ENCODE data around the gene GGA2. TPM values are rescaled to one million over a fixed set of nuclear protein-coding genes. Genes with fewer than 3 reads are reported as not detected.
A peak's percentile ranks its signal among the peaks of the same experiment; 100 is the strongest.
"Not testable (repeated sequence)": the region's sequence is repeated elsewhere in the genome, so short reads cannot be mapped to it uniquely, and the experiment has no call there.

GGA2 gene
- total RNA-seq, 1 experiment from 2014 or later, result 14.0 TPM

- DNase-seq (ENCODE audit: low read depth), result no peak
These were observed 27.5 kb downstream of the GGA2 start for GRCh38 chr16:23482778-23483177.

GRCh38 chr16:23480257-23480656, 30.0 kb downstream of the GGA2 start:
- DNase-seq (ENCODE audit: low read depth), result no peak

GRCh38 chr16:23479138-23479537, 31.2 kb downstream of the GGA2 start:
- no peak for DNase-seq (ENCODE audit: low read depth)

GRCh38 chr16:23478566-23478965, 31.7 kb downstream of the GGA2 start:
- no peak for DNase-seq (ENCODE audit: low read depth)

DNA sequence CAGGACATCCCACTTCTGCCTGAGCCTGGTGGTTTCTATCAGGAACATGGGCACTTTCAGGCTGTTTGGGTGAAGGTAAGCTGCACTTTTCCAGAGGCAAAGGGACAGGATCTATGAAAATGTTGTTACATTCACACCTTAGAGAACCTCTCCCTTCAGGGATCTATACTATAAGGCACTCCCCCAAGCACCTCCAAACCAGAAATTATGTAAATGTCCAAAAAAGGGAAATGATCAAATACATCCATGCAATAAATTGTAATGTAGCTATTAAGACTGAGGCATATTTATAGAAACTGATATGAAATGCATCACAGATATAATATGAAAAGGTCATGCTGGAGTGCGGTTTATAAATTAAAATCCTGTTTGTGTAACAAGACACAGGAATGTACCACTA, 34.0 kb downstream of the GGA2 start:
- DNase-seq (ENCODE audit: low read depth), result no peak

DNA sequence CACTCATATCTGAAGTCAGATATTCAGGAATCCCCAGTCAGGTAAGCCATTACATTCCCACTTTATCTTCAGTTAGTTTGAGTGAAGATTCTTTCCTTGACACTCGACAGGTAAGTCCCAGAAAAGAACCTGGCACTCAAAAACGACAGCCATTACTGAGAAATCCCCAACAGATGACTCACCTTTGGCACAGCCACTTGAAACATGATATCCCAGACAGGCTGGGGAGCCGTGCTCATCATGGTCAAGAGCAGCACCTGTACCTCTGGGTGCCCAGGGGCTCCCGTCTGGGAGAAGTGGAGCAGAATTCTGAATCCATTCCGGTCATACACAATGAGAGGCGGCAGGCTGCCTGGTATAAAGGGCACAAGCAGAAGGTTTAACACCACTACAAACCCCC, 40.5 kb downstream of the GGA2 start:
- DNase-seq (ENCODE audit: low read depth), result peak; percentile 52

DNA sequence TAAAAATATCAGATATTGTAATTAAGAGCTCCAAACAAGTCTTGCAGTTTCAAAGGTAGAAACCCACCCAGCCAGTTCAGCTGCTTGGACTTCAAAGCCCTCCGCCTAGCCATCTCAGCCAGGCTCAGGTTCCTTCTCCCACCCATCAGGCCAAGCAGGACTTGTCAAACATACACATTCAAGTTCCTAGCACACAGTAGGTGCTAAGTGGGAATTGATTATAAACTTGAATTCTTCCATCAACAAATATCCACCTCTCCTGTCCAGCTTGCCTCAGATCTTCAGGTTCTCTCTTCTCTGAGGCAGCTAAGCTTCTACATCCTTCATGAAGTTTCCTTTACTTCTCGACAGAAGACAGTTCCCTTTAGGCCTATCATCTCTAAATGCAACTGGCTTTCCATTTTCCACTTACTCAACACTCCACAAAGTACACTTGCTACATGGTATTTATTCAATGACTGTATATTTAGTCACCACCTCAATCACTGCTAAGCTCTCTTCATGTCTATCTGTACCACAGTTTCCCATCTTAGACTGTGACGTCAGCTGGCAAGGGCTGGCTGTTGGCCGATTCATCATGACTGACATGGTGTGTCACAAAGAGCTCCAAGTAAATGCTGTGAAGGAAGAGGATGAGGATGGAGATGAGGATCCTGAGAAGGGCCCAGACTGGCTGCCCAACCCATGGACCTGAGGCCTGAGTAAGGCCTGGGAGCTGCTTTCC, 44.0 kb downstream of the GGA2 start:
- DNase-seq (ENCODE audit: low read depth), result peak; percentile 96

DNA sequence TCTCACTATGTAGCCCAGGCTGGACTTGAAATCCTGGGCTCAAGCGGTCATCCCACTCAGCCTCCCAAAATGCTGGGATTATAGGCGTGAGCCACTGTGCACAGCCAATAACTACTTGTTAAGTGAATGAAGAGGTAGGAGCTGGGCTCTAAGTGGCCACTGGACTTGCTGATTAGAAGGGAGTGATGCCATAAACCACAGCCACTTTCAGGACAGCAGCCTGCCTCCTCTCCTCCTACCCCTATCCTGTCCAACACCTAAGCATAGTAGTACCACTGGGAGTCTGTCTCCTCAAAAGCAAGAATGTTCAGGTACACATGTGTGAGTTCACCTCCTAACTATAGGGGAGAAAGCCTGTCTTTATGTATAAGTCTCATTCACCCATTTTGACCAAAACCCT, 45.1 kb downstream of the GGA2 start:
- DNase-seq (ENCODE audit: low read depth), result no peak

DNA sequence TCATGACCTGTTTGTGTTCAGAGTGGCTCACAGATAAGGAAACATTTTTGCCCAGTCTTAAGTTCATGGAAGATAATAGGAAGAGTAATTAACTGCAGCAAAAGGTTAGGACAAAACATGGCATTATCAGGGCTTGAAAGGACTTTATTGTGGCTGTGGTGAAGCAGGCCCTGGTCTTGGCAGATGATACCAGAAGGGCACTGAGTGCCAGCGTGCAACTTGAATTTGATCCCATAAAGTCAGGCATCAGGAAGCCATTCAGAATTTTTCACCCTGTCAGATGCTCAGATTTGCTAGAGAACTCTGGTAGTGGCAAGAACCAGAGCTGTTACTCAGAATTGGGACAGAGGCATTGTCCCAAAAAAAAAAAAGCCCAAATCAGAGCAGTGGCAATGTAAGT, 46.1 kb downstream of the GGA2 start:
- DNase-seq (ENCODE audit: low read depth), result no peak

GRCh38 chr16:23462994-23463393, 47.3 kb downstream of the GGA2 start:
- not testable (repeated sequence) for DNase-seq (ENCODE audit: low read depth)

DNA sequence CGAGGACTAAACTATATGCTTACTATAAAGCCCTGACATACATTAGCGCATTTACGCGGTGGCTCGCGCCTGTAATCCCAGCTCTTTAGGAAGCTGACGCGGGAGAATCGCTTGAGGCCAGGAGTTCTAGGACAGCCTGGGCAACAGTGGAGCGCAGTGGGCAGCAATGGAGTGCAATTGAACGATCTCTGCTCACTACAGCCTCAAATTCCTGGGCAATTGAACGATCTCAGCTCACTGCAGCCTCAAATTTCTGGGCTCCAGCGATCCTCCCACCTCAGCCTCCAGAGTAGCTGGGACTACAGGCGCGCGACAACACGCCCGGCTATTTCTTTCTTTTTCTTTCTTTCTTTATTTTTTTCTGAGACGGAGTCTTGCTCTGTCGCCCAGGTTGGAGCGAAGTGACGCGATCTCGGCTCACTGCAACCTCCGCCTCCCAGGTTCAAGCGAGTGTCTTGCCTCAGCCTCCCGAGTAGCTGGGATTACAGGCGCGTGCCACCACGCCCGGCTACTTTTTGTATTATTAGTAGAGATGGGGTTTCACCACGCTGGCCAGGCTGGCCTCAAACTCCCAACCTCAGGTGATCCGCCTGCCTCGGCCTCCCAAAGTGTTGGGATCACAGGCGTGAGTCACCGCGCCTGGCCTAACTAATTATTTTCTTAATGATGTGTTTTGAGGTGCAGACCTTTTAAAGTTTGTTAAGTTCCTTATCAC, 56.8 kb downstream of the GGA2 start:
- DNase-seq (ENCODE audit: low read depth), result no peak

- peak; percentile 83 for DNase-seq (ENCODE audit: low read depth)
These were observed 57.5 kb downstream of the GGA2 start, which contains the start of gene COG7 for GRCh38 chr16:23452572-23453337. COG7 (minus strand) TSS chr16:23453189; CDS start chr16:23452994, 195 bp downstream.

GRCh38 chr16:23452221-23452571, 58.1 kb downstream of the GGA2 start:
- DNase-seq (ENCODE audit: low read depth), result no peak

DNA sequence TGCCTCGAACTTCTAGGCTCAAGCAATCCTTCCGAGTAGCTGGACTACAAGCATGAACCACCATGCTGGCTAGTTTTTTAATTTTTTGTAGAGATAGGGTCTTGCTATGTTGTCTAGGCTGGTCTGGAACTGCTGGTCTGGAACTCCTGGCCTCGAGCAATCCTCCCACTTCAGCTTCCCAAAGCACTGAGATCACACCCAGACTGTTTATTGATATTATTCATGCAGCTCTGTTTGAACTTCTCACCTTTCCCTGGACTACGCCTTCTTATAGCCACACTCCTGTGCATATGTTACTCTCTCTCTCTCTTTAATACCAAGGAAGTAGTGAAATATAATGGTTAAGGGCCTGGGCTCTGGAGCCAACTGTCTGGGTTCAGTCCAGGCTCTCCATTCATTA, 61.9 kb downstream of the GGA2 start:
- no peak for DNase-seq (ENCODE audit: low read depth)

GRCh38 chr16:23437542-23437941, 72.8 kb downstream of the GGA2 start:
- not testable (repeated sequence) for DNase-seq (ENCODE audit: low read depth)

DNA sequence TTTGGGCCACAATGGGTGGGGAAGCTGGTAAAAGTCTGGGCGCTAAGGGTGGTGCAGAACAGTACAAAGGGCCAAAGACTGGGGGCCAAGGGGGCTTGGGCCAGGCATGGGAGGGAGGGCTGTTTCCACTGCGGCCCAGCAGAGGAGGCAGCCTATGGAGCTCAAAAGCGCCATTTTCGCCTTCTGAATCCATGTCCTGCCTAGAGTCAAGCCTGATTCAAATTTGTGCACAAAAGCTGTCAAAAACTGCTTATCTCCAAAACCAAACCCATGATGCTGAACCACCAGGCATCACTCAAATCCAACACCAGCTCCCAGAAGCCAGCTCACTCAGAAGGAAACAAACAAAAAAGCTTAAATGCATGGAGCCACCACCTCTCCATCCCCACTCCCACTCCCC, 73.3 kb downstream of the GGA2 start:
- DNase-seq (ENCODE audit: low read depth), result no peak

GRCh38 chr16:23435500-23435899, 74.8 kb downstream of the GGA2 start:
- DNase-seq (ENCODE audit: low read depth), result peak; percentile 69

GRCh38 chr16:23434380-23434779, 75.9 kb downstream of the GGA2 start:
- peak; percentile 43 for DNase-seq (ENCODE audit: low read depth)

DNA sequence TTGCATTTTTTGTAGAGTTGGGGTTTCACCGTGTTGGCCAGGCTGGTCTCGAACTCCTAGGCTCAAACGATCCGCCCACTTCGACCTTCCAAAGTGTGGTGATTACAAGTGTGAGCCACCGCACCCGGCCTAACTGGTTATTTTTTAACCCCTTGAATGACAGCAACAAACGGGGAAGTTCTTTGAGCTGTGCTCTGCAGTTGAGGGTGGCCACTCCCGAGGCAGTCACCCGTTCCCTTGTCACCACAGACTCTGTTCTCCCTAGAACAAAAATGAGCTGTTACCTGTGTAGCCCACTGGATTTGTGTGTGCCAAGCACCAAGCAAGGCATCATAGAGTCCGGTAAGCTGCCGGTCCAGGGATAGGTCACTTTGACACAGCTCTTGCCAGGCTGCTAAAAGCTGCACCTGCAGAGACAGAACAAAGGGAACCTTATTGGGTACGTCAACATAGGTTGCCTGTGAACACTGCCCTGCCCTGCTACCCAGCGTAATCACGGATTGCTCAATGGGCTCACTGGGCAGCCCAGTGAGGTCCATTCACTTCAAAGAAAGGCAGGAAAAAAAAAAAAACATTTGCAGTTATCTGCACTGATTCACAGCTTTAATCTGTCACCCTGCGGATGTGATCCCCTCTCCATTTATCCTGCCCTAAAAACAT, 76.9 kb downstream of the GGA2 start:
- no peak for DNase-seq (ENCODE audit: low read depth)

- DNase-seq (ENCODE audit: low read depth), result no peak
These were observed 77.8 kb downstream of the GGA2 start for GRCh38 chr16:23432176-23433128.

DNA sequence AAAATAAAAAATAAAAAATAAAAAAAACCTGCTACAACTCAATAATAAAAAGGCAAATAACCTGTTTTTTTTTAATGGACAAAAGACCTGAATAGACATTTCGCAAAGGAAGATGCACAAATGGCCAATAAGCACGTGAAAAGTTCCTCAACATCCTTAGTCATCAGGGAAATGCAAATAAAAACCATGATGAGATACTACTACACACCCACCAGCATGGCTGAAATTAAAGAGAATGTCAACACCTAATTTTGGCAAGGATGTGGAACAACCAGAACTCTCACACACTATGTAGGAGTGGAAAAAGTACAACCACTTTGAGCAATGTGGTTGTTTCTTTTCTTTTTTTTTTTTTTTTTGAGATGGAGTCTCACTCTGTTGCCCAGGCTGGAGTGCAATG, 81.9 kb downstream of the GGA2 start:
- DNase-seq (ENCODE audit: low read depth), result no peak

Measured in HT1080 (cell line).